ENCODE data around the gene SMC1B.
"Not testable (repeated sequence)": the region's sequence is repeated elsewhere in the genome, so short reads cannot be mapped to it uniquely, and the experiment has no call there.

Gene SMC1B

DNA sequence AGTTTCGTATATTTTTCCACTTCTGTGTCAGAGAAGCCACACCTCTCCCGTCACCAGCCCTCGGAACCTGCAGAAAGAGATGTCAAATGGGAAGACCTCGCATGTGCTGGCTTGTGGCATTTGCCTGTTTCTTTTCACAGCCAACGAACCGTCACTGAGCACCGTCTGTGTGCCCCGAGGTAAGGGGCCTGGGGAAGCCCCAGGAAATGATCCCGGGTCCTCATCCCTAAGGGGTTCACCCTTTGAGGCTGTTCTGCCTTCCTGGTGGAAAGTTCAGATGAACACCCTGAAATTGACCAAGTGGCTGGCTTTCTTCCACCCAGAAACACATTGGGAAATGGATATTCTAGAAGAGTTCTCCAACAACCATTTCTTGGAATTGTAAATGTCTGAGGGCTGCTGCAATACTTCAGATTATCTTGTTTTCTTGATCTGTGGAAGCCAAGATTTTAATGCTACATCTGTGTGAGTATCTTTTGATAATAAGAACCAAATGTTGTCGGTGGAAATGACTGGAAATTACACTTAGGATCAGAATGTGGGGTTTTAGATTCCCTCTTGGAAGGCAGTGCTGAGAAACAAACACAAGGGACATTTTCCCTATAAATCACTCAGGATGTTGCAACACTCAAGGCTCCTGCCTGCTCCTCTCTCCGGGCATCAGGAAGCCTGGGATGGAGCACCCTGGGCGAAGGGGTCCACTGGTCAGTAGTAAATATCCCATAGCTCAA is 37.7 kb upstream of the SMC1B start:
- Histone ChIP-seq H3K4me3 (ENCODE audit: insufficient read depth, low read length, poor library complexity, severe bottlenecking) (no peak overlapping the region), H2AFZ (ENCODE audit: low read depth, low read length, severe bottlenecking) (no peak overlapping the region), H3K9ac (ENCODE audit: low read length) (no peak overlapping the region), H3K4me2 (ENCODE audit: low read depth, low read length, poor library complexity, severe bottlenecking) (no peak overlapping the region), H3F3A (ENCODE audit: insufficient read depth) (no peaks in the 10 kb centered on the region), H3K27me3 (ENCODE audit: low read length) (no peaks in the 10 kb centered on the region), H3K9me2 (replicated peaks; ENCODE audit: insufficient read depth, low read length) (no peaks in the 10 kb centered on the region), H3K9me3 (ENCODE audit: insufficient read depth, low read length) (no peaks in the 10 kb centered on the region), H4K20me1 (ENCODE audit: low read depth, low read length) (no peaks in the 10 kb centered on the region), H3K36me3 (ENCODE audit: low read length) (no peaks in the 10 kb centered on the region), H3K79me2 (ENCODE audit: insufficient read depth, low read length) (no peaks in the 10 kb centered on the region), H3K27ac (ENCODE audit: low read depth, low read length) (no peak overlapping the region)
- TF ChIP-seq, protein P1, sequence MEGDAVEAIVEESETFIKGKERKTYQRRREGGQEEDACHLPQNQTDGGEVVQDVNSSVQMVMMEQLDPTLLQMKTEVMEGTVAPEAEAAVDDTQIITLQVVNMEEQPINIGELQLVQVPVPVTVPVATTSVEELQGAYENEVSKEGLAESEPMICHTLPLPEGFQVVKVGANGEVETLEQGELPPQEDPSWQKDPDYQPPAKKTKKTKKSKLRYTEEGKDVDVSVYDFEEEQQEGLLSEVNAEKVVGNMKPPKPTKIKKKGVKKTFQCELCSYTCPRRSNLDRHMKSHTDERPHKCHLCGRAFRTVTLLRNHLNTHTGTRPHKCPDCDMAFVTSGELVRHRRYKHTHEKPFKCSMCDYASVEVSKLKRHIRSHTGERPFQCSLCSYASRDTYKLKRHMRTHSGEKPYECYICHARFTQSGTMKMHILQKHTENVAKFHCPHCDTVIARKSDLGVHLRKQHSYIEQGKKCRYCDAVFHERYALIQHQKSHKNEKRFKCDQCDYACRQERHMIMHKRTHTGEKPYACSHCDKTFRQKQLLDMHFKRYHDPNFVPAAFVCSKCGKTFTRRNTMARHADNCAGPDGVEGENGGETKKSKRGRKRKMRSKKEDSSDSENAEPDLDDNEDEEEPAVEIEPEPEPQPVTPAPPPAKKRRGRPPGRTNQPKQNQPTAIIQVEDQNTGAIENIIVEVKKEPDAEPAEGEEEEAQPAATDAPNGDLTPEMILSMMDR (IDR thresholded peaks at IDR 0.05; ENCODE audit: insufficient read depth, low read length, poor library complexity, severe bottlenecking): no peak
- no peak for TF ChIP-seq EZH2phosphoT487 (conservative IDR thresholded peaks at IDR 0.05; ENCODE audit: low read length)

DNA sequence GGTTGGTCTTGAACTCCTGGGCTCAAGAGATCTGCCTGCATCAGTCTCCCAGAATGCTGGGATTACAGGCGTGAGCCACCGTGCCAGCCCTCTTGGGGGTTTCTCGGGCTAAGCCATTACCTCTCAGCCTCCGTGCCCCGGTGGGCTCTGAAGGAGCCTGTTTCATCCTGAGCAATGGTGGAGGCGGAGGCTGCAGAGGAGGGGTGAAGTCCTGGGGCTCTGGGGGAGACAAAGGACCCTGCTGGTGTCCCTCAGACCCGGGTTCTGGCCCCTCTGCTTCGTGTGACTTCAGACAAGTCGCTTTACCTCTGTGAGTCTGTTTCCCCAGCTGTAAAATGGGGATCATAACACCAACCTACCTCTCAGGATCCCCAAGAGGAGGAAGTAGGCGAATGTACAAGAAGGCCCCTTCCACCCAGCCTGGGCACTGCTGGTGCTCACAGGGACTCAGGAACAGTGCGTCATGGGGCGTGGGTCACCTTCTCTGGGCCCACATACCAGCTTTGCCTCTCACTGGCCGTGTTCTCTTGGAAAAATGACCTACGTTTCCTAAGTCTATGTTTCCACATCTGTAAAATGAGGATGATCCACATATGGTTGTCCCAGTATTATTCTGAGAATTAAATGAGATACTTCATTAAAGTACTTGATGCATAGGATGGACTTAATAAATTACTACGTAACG is 36.8 kb upstream of the SMC1B start:
- no peaks in the 10 kb centered on the region for H3F3A ChIP-seq (ENCODE audit: insufficient read depth)
- no peak for TF ChIP-seq EZH2phosphoT487 (conservative IDR thresholded peaks at IDR 0.05; ENCODE audit: low read length)
- TF ChIP-seq, protein P1 (IDR thresholded peaks at IDR 0.05; ENCODE audit: insufficient read depth, low read length, poor library complexity, severe bottlenecking): no peak
- no peak overlapping the region for H3K4me3 ChIP-seq (ENCODE audit: insufficient read depth, low read length, poor library complexity, severe bottlenecking)
- H2AFZ ChIP-seq (ENCODE audit: low read depth, low read length, severe bottlenecking): no peak overlapping the region
- no peak overlapping the region for H3K9ac ChIP-seq (ENCODE audit: low read length)
- H3K27ac ChIP-seq (ENCODE audit: low read depth, low read length): no peak overlapping the region
- H3K4me2 ChIP-seq (ENCODE audit: low read depth, low read length, poor library complexity, severe bottlenecking): no peak overlapping the region
- no peaks in the 10 kb centered on the region for H3K27me3 ChIP-seq (ENCODE audit: low read length)
- H3K9me2 ChIP-seq (replicated peaks; ENCODE audit: insufficient read depth, low read length): no peaks in the 10 kb centered on the region
- no peaks in the 10 kb centered on the region for H4K20me1 ChIP-seq (ENCODE audit: low read depth, low read length)
- no peaks in the 10 kb centered on the region for H3K36me3 ChIP-seq (ENCODE audit: low read length)
- H3K79me2 ChIP-seq (ENCODE audit: insufficient read depth, low read length): no peaks in the 10 kb centered on the region
- no peaks in the 10 kb centered on the region for H3K9me3 ChIP-seq (ENCODE audit: insufficient read depth, low read length)

DNA sequence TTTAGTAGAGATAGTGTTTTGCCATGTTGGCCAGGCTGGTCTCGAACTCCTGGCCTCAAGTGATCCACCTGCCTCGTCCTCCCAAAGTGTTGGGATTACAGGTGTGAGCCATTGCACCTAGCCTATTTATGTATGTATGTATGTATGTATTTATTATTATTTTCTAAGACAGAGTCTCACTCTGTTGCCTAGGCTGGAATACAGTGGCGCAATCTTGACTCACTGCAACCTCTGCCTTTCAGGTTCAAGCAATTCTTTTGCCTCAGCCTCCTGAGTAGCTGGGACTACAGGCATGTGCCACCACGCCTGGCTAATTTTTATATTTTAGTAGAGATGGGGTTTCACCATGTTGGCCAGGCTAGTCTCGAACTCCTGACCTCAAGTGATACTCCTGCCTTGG is 36.0 kb upstream of the SMC1B start:
- not testable (repeated sequence) for H3K27me3 ChIP-seq (ENCODE audit: low read length); H3K9me2 ChIP-seq (replicated peaks; ENCODE audit: insufficient read depth, low read length); H3K9me3 ChIP-seq (ENCODE audit: insufficient read depth, low read length); H3K27ac ChIP-seq (ENCODE audit: low read depth, low read length); H3K79me2 ChIP-seq (ENCODE audit: insufficient read depth, low read length); H4K20me1 ChIP-seq (ENCODE audit: low read depth, low read length); H3K4me2 ChIP-seq (ENCODE audit: low read depth, low read length, poor library complexity, severe bottlenecking); H3K4me3 ChIP-seq (ENCODE audit: insufficient read depth, low read length, poor library complexity, severe bottlenecking); H3K36me3 ChIP-seq (ENCODE audit: low read length); H2AFZ ChIP-seq (ENCODE audit: low read depth, low read length, severe bottlenecking); H3F3A ChIP-seq (ENCODE audit: insufficient read depth); H3K9ac ChIP-seq (ENCODE audit: low read length)

DNA sequence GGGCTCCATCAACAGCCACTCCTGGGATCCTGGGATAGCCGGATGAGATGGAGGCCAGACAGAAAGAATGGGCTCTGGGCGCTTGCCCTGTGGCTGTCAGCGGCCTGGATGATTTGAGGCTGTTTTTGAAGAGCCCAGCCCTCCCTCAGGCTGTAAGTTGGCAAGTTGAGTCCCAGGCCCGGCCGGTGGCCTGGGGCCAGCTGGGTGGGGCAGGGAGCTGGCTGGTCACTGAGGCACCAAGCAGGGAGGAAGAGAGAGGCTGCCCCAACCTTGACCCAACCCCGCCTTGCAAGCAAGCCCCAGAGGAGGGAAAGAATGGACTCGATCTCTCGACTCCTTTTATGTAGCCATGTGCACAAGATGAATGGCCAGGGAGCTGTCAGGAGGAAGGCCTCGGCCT is 35.0 kb upstream of the SMC1B start:
- no peaks in the 10 kb centered on the region for H4K20me1 ChIP-seq (ENCODE audit: low read depth, low read length)
- H3K27me3 ChIP-seq (ENCODE audit: low read length): no peaks in the 10 kb centered on the region
- no peaks in the 10 kb centered on the region for H3K9me3 ChIP-seq (ENCODE audit: insufficient read depth, low read length)
- H3K9ac ChIP-seq (ENCODE audit: low read length): no peak overlapping the region
- H2AFZ ChIP-seq (ENCODE audit: low read depth, low read length, severe bottlenecking): no peak overlapping the region
- H3K79me2 ChIP-seq (ENCODE audit: insufficient read depth, low read length): no peaks in the 10 kb centered on the region
- TF ChIP-seq EZH2phosphoT487 (conservative IDR thresholded peaks at IDR 0.05; ENCODE audit: low read length): no peak
- TF ChIP-seq, protein P1 (IDR thresholded peaks at IDR 0.05; ENCODE audit: insufficient read depth, low read length, poor library complexity, severe bottlenecking): no peak
- no peak overlapping the region for H3K27ac ChIP-seq (ENCODE audit: low read depth, low read length)
- no peaks in the 10 kb centered on the region for H3F3A ChIP-seq (ENCODE audit: insufficient read depth)
- H3K9me2 ChIP-seq (replicated peaks; ENCODE audit: insufficient read depth, low read length): no peaks in the 10 kb centered on the region
- no peak overlapping the region for H3K4me3 ChIP-seq (ENCODE audit: insufficient read depth, low read length, poor library complexity, severe bottlenecking)
- no peak overlapping the region for H3K4me2 ChIP-seq (ENCODE audit: low read depth, low read length, poor library complexity, severe bottlenecking)
- no peaks in the 10 kb centered on the region for H3K36me3 ChIP-seq (ENCODE audit: low read length)

DNA sequence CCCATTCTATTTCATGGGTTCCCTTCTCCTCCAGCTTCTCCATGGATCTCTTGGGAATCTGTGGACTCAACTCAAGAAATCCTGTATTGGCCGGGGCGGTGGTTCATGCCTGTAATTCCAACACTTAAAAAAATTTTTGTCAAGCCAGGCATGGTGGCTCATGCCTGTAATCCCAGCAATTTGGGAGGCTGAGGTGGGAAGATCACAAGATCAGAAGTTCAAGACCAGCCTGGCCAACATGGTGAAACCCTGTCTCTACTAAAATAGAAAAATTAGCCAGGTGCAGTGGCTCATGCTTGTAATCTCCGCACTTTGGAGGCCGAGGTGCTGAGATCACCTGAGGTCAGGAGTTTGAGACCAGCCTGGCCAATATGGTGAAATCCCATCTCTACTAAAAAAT is 34.2 kb upstream of the SMC1B start:
- not testable (repeated sequence) for H3K36me3 ChIP-seq (ENCODE audit: low read length); H2AFZ ChIP-seq (ENCODE audit: low read depth, low read length, severe bottlenecking); H3F3A ChIP-seq (ENCODE audit: insufficient read depth); H3K27me3 ChIP-seq (ENCODE audit: low read length); H3K9me2 ChIP-seq (replicated peaks; ENCODE audit: insufficient read depth, low read length); H3K4me3 ChIP-seq (ENCODE audit: insufficient read depth, low read length, poor library complexity, severe bottlenecking); H3K27ac ChIP-seq (ENCODE audit: low read depth, low read length); H3K4me2 ChIP-seq (ENCODE audit: low read depth, low read length, poor library complexity, severe bottlenecking); H3K9me3 ChIP-seq (ENCODE audit: insufficient read depth, low read length); H4K20me1 ChIP-seq (ENCODE audit: low read depth, low read length); H3K9ac ChIP-seq (ENCODE audit: low read length); H3K79me2 ChIP-seq (ENCODE audit: insufficient read depth, low read length)

All from SU-DHL-6 (cell line).